HG02884 (cell line): ENCODE data around the gene RBM22.

Experiments
- ATAC-seq: cut with Tn5 transposase; IDR thresholded peaks from one replicate; pipeline ENCODE4 v1.9.1; 2021; ENCODE audit warnings: mild to moderate bottlenecking, moderate library complexity; ENCODE audit not compliant: unreplicated experiment

The RBM22 gene

GRCh38 chr5:150653145-150653761 is 47.6 kb downstream of the RBM22 start:
- no peak for ATAC-seq

- no peak for ATAC-seq
Observed at GRCh38 chr5:150651924-150652671, 48.8 kb downstream of the RBM22 start.

- no peak for ATAC-seq
Observed at GRCh38 chr5:150651382-150651781, 49.5 kb downstream of the RBM22 start.

GRCh38 chr5:150650021-150651006 is 50.5 kb downstream of the RBM22 start:
- ATAC-seq = no peak

GRCh38 chr5:150649108-150650020 is 51.5 kb downstream of the RBM22 start:
- ATAC-seq = no peak

- ATAC-seq = no peak
Observed at GRCh38 chr5:150648294-150649107, 52.4 kb downstream of the RBM22 start.

GRCh38 chr5:150647275-150648251 is 53.3 kb downstream of the RBM22 start:
- no peak for ATAC-seq

- ATAC-seq = no peak
Observed at GRCh38 chr5:150645070-150645700, 55.7 kb downstream of the RBM22 start.

- no peak for ATAC-seq
Observed at GRCh38 chr5:150644514-150644913, 56.3 kb downstream of the RBM22 start.

- ATAC-seq = no peak
Observed at GRCh38 chr5:150644058-150644457, 56.8 kb downstream of the RBM22 start.

GRCh38 chr5:150642991-150643710 is 57.7 kb downstream of the RBM22 start:
- ATAC-seq = no peak

- ATAC-seq = no peak
Observed at GRCh38 chr5:150642567-150642927, 58.3 kb downstream of the RBM22 start.

GRCh38 chr5:150641824-150642566 is 58.9 kb downstream of the RBM22 start:
- ATAC-seq = no peak

- ATAC-seq = no peak
Observed at GRCh38 chr5:150641006-150641570, 59.8 kb downstream of the RBM22 start.
